Keratinocyte (primary cell): ENCODE results near the gene FAM78B.

Experiments
- EZH2 ChIP-seq: IDR thresholded peaks from one replicate; pipeline ENCODE4 v1.6.1; 2012; ENCODE audit warnings: inconsistent platforms, mild to moderate bottlenecking, low read length, moderate library complexity
- TF ChIP-seq, protein P1 (sequence below), 3 experiments: IDR thresholded peaks in 1 of 3; conservative IDR thresholded peaks in 1 of 3; optimal IDR thresholded peaks in 1 of 3; 2 replicates in 2 of 3; 3 replicates in 1 of 3; pipeline versions ENCODE3 to v1.5.1; 2011; ENCODE audit warnings: low read length in 3 of 3, mild to moderate bottlenecking in 3 of 3, moderate library complexity in 2 of 3, control low read depth in 1 of 3, inconsistent platforms in 1 of 3; ENCODE audit not compliant: insufficient read depth in 2 of 3; ENCODE audit errors: extremely low read depth in 1 of 3

DNA sequence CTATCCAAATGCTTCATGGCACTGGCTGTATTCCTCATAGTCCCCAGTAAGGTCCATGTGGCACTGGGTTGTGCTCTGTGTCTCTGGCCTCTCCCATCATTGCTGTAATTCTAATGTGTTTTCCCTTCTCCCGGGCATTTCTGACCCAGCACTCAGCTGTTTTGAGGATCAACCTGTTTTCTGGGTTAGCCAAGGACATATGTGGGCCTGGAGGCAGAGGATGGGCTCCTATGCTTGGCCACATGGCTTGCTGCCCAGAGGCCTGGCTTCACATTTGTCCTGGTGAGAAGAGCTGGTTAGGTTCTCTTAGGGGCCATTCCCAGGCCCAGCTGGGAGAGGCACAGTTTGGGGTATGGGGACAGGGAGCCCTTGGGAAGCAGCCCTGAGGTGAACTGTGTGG lies 103.1 kb downstream of the FAM78B start:
- TF ChIP-seq, protein P1, sequence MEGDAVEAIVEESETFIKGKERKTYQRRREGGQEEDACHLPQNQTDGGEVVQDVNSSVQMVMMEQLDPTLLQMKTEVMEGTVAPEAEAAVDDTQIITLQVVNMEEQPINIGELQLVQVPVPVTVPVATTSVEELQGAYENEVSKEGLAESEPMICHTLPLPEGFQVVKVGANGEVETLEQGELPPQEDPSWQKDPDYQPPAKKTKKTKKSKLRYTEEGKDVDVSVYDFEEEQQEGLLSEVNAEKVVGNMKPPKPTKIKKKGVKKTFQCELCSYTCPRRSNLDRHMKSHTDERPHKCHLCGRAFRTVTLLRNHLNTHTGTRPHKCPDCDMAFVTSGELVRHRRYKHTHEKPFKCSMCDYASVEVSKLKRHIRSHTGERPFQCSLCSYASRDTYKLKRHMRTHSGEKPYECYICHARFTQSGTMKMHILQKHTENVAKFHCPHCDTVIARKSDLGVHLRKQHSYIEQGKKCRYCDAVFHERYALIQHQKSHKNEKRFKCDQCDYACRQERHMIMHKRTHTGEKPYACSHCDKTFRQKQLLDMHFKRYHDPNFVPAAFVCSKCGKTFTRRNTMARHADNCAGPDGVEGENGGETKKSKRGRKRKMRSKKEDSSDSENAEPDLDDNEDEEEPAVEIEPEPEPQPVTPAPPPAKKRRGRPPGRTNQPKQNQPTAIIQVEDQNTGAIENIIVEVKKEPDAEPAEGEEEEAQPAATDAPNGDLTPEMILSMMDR (optimal IDR thresholded peaks at IDR 0.05 in 1 of 3, IDR thresholded peaks at IDR 0.05 in 1 of 3, conservative IDR thresholded peaks at IDR 0.05 in 1 of 3; ENCODE audit: extremely low read depth in 1 of 3, insufficient read depth in 2 of 3, low read length in 3 of 3): no peak
- no peak for TF ChIP-seq EZH2
